Natural killer cell (primary cell): ENCODE measurements around the gene PHETA1. TPM values are rescaled to one million over a fixed set of nuclear protein-coding genes. Genes with fewer than 3 reads are reported as not detected.

ENCODE experiments used
- ATAC-seq, 3 donors: fragments of 150-1000 bp in 2 of 3; fragments of 200-7000 bp in 1 of 3; cut with Tn5 transposase; 1 replicate in 1 of 3; 2 replicates in 2 of 3; pipeline ENCODE4 v1.10.0; 2021; ENCODE audit warnings: mild to moderate bottlenecking in 2 of 3, moderate library complexity in 2 of 3
- DNase-seq, 2 donors: peaks; one replicate each; pipeline versions ENCODE4 v3.0.0 to v3.0.0-alpha.2; 2013 to 2021; ENCODE audit warnings: mixed read lengths in 1 of 2
- H3K27ac ChIP-seq: one replicate; pipeline ENCODE4 v1.5.1; 2013; ENCODE audit warnings: mild to moderate bottlenecking, low read length
- H3K27me3 ChIP-seq: one replicate; pipeline ENCODE4 v1.6.1; 2013; ENCODE audit warnings: low read length; ENCODE audit not compliant: control insufficient read depth, insufficient read depth
- H3K36me3 ChIP-seq: one replicate; pipeline ENCODE4 v1.6.1; 2013; ENCODE audit warnings: low read length; ENCODE audit not compliant: control insufficient read depth, insufficient read depth
- H3K4me1 ChIP-seq: one replicate; pipeline ENCODE4 v1.6.1; 2013; ENCODE audit warnings: low read length; ENCODE audit not compliant: control insufficient read depth, insufficient read depth
- H3K4me3 ChIP-seq: one replicate; pipeline ENCODE4 v1.5.1; 2013; ENCODE audit warnings: low read length
- H3K9me3 ChIP-seq: one replicate; pipeline ENCODE4 v1.6.1; 2013; ENCODE audit warnings: low read length; ENCODE audit not compliant: control insufficient read depth, insufficient read depth
- H3K27ac Mint-ChIP-seq, 2 donors: one replicate each; pipeline ENCODE4 v1.8.0; 2022; ENCODE audit warnings: mild to moderate bottlenecking in 2 of 2, mixed read lengths in 2 of 2, moderate library complexity in 1 of 2
- H3K27me3 Mint-ChIP-seq, 2 donors: one replicate each; pipeline ENCODE4 v1.8.0; 2022; ENCODE audit warnings: low read depth in 2 of 2, mixed read lengths in 2 of 2
- H3K36me3 Mint-ChIP-seq: one replicate; pipeline ENCODE4 v1.8.0; 2022; ENCODE audit warnings: mixed read lengths
- H3K4me1 Mint-ChIP-seq, 2 donors: one replicate each; pipeline ENCODE4 v1.8.0; 2022; ENCODE audit warnings: mixed read lengths in 2 of 2
- H3K4me3 Mint-ChIP-seq: one replicate; pipeline ENCODE4 v1.8.0; 2022; ENCODE audit warnings: mild to moderate bottlenecking, moderate library complexity, mixed read lengths
- H3K9me3 Mint-ChIP-seq, 2 donors: one replicate each; pipeline ENCODE4 v1.8.0; 2022; ENCODE audit warnings: mixed read lengths in 2 of 2
- CTCF ChIP-seq: fragments of 200-600 bp; IDR thresholded peaks from one replicate; pipeline ENCODE4 v1.8.0; 2022; ENCODE audit warnings: antibody characterized with exemption
- WGBS: methylation state at CpG from one replicate; pipeline ENCODE4 v1.1.7; 2013; ENCODE audit warnings: missing lambda C conversion rate; ENCODE audit not compliant: insufficient coverage; 5-methylcytosine and 5-hydroxymethylcytosine counted together
- intact Hi-C: fragments of 100-400 bp; cut with micrococcal nuclease; formaldehyde crosslinking; loops from one replicate; pipeline ENCODE4 v1.14.2; 2022
- total RNA-seq, 4 donors: library from RNA; stranded (reverse); fragments of 120-200 nt in 1 of 4; gene quantifications; one replicate each; pipeline versions ENCODE4 v1.2.3 to v1.2.4, GENCODE V29; 2013 to 2022

Gene PHETA1
- total RNA-seq, 3 donors from 2014 or later (not counting 1 experiment from before 2014, with no cell fraction given): 3.4 to 3.8 (median 3.5) TPM

GRCh38 chr12:111318450-111318849, 50.4 kb downstream of the PHETA1 start:
- Mint-ChIP-seq H3K4me1 (peaks cover 0 to 5% of the 10 kb centered on the region in 2 donors), H3K27me3 (peaks cover 0 to 6% of the 10 kb centered on the region in 2 donors), H3K9me3 (no peaks in the 10 kb centered on the region), H3K36me3 (no peaks in the 10 kb centered on the region), H3K27ac (no peak overlapping the region), H3K4me3 (no peak overlapping the region)
- no peaks in the 10 kb centered on the region for H3K36me3 ChIP-seq
- no peaks in the 10 kb centered on the region for H3K27me3 ChIP-seq
- ATAC-seq (no peak), DNase-seq (no peak)
- H3K27ac ChIP-seq: no peak overlapping the region
- H3K4me3 ChIP-seq: no peak overlapping the region
- WGBS: 87% methylated on average over 6 of the region's 6 CpGs
- TF ChIP-seq CTCF: no peak
- intact Hi-C loops: no loop called here
- H3K9me3 ChIP-seq: no peaks in the 10 kb centered on the region
- peaks cover 5% of the 10 kb centered on the region for H3K4me1 ChIP-seq

- intact Hi-C loops: no loop called here
- 85% methylated on average over 3 of the region's 5 CpGs for WGBS
- TF ChIP-seq CTCF: no peak
- H3K4me1 ChIP-seq: peaks cover 5% of the 10 kb centered on the region
- H3K27me3 ChIP-seq: no peaks in the 10 kb centered on the region
- H3K27me3 Mint-ChIP-seq: peaks cover 0 to 6% of the 10 kb centered on the region in 2 donors
- H3K4me1 Mint-ChIP-seq: peaks cover 0 to 6% of the 10 kb centered on the region in 2 donors
- no peaks in the 10 kb centered on the region for H3K9me3 ChIP-seq
- ATAC-seq (no peak), DNase-seq (no peak)
- H3K36me3 Mint-ChIP-seq: no peaks in the 10 kb centered on the region
- H3K9me3 Mint-ChIP-seq: no peaks in the 10 kb centered on the region
- no peaks in the 10 kb centered on the region for H3K36me3 ChIP-seq
- H3K27ac Mint-ChIP-seq: no peak overlapping the region
- H3K27ac ChIP-seq: no peak overlapping the region
- no peak overlapping the region for H3K4me3 Mint-ChIP-seq
- H3K4me3 ChIP-seq: no peak overlapping the region
These were observed 52.2 kb downstream of the PHETA1 start for GRCh38 chr12:111316671-111317070.

GRCh38 chr12:111314953-111315539, 53.8 kb downstream of the PHETA1 start:
- no peaks in the 10 kb centered on the region for H3K9me3 Mint-ChIP-seq
- Histone ChIP-seq H3K36me3 (no peaks in the 10 kb centered on the region), H3K4me1 (peaks cover 5% of the 10 kb centered on the region), H3K4me3 (no peak overlapping the region), H3K27ac (no peak overlapping the region), H3K27me3 (no peaks in the 10 kb centered on the region), H3K9me3 (no peaks in the 10 kb centered on the region)
- TF ChIP-seq CTCF: no peak
- H3K27ac Mint-ChIP-seq: no peak overlapping the region
- intact Hi-C loops: loop anchor here (1.0 to 5.0 kb wide), 2 partner anchors 293 to 421 kb away; no protein-coding TSS in a partner anchor
- peaks cover 0 to 6% of the 10 kb centered on the region in 2 donors for H3K4me1 Mint-ChIP-seq
- H3K4me3 Mint-ChIP-seq: no peak overlapping the region
- peaks cover 0 to 6% of the 10 kb centered on the region in 2 donors for H3K27me3 Mint-ChIP-seq
- no peak for ATAC-seq
- H3K36me3 Mint-ChIP-seq: no peaks in the 10 kb centered on the region
- no peak for DNase-seq
- 64% methylated on average over 7 of the region's 7 CpGs for WGBS

GRCh38 chr12:111313833-111314259, 55.0 kb downstream of the PHETA1 start:
- no peaks in the 10 kb centered on the region for H3K9me3 Mint-ChIP-seq
- peaks cover 0 to 6% of the 10 kb centered on the region in 2 donors for H3K27me3 Mint-ChIP-seq
- Histone ChIP-seq H3K27me3 (no peaks in the 10 kb centered on the region), H3K27ac (no peak overlapping the region), H3K4me1 (peaks cover 5% of the 10 kb centered on the region), H3K9me3 (no peaks in the 10 kb centered on the region), H3K36me3 (no peaks in the 10 kb centered on the region), H3K4me3 (no peak overlapping the region)
- peak; percentile 95 for TF ChIP-seq CTCF
- WGBS: 4% methylated on average over 7 of the region's 8 CpGs
- peaks cover 0 to 10% of the 10 kb centered on the region in 2 donors for H3K4me1 Mint-ChIP-seq
- H3K4me3 Mint-ChIP-seq: no peak overlapping the region
- no peaks in the 10 kb centered on the region for H3K36me3 Mint-ChIP-seq
- no peak overlapping the region for H3K27ac Mint-ChIP-seq
- DNase-seq (peak; percentile 67 to 84), ATAC-seq (peak; percentile 62 to 80 (median 65))
- intact Hi-C loops: loop anchor here (1.0 to 5.0 kb wide), 3 partner anchors 292 to 420 kb away; no protein-coding TSS in a partner anchor
